Measurements from ENCODE around the gene FGD6.

GRCh38 chr12:95207407-95207806 lies 9.9 kb downstream of the FGD6 start:
- no peak for TF ChIP-seq CTCF (IDR thresholded peaks at IDR 0.05 in 2 of 3, conservative IDR thresholded peaks at IDR 0.05 in 1 of 3; ENCODE audit: borderline replicate concordance in 1 of 3, insufficient read depth in 1 of 3, low read depth in 2 of 3, low read length in 2 of 3)
- no peak for TF ChIP-seq EZH2 (IDR thresholded peaks at IDR 0.05)
- no peak for TF ChIP-seq ZBTB33 (IDR thresholded peaks at IDR 0.05; ENCODE audit: extremely low read depth, insufficient replicate concordance, low read length)
- TF ChIP-seq EZH2phosphoT487 (IDR thresholded peaks at IDR 0.05; ENCODE audit: borderline replicate concordance) = no peak
- no peak for TF ChIP-seq EGR1 (IDR thresholded peaks at IDR 0.05; ENCODE audit: low read depth)
- TF ChIP-seq SP1 (IDR thresholded peaks at IDR 0.05; ENCODE audit: low read depth) = no peak
